Mammary epithelial cell (primary cell): ENCODE data around the gene EIF2AK3.
"Not testable (repeated sequence)": the region's sequence is repeated elsewhere in the genome, so short reads cannot be mapped to it uniquely, and the experiment has no call there.

ENCODE experiments used
- CTCF ChIP-seq, 2 donors: IDR thresholded peaks in 1 of 2; conservative IDR thresholded peaks in 1 of 2; 2 replicates each; pipeline ENCODE4 v1.5.1; 2011 to 2012; ENCODE audit warnings: inconsistent platforms in 2 of 2, low read length in 2 of 2, mild to moderate bottlenecking in 2 of 2, control low read depth in 1 of 2, low read depth in 1 of 2; ENCODE audit not compliant: insufficient read depth in 1 of 2; ENCODE audit errors: extremely low read depth in 1 of 2
- EZH2 ChIP-seq: IDR thresholded peaks from 2 replicates; pipeline ENCODE4 v1.6.1; 2012; ENCODE audit warnings: low read length, inconsistent platforms, borderline replicate concordance

GRCh38 chr2:88623831-88624465 is 3.3 kb downstream of the EIF2AK3 start:
- not testable (repeated sequence) for TF ChIP-seq CTCF (conservative IDR thresholded peaks at IDR 0.05 in 1 of 2, IDR thresholded peaks at IDR 0.05 in 1 of 2; ENCODE audit: extremely low read depth in 1 of 2, insufficient read depth in 1 of 2, low read depth in 1 of 2, low read length in 2 of 2); EZH2
